ENCODE data around the gene ZNF28.

DNA sequence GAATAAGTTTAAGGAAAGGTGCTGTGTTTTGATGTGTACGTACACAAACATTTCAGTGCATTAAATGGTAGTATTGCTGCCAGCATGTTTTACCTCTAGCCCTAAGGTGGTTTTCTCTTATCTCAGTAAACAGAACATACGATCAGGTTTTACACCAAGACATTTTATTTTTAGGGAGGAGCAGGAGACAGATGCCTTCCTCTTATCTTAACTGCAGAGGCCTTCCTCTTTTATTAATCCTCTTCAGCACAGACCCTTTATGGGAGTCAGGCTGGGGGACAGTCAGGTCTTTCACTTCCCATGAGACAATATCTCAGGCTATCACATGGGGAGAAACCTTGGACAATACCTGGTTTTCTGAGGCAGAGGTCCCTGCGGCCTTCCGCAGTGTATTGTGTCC is 71.7 kb downstream of the ZNF28 start:
- TF ChIP-seq, protein P1, sequence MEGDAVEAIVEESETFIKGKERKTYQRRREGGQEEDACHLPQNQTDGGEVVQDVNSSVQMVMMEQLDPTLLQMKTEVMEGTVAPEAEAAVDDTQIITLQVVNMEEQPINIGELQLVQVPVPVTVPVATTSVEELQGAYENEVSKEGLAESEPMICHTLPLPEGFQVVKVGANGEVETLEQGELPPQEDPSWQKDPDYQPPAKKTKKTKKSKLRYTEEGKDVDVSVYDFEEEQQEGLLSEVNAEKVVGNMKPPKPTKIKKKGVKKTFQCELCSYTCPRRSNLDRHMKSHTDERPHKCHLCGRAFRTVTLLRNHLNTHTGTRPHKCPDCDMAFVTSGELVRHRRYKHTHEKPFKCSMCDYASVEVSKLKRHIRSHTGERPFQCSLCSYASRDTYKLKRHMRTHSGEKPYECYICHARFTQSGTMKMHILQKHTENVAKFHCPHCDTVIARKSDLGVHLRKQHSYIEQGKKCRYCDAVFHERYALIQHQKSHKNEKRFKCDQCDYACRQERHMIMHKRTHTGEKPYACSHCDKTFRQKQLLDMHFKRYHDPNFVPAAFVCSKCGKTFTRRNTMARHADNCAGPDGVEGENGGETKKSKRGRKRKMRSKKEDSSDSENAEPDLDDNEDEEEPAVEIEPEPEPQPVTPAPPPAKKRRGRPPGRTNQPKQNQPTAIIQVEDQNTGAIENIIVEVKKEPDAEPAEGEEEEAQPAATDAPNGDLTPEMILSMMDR (IDR thresholded peaks at IDR 0.05): no peak
- TF ChIP-seq JUND (IDR thresholded peaks at IDR 0.05) (no peak), POLR2AphosphoS5 (IDR thresholded peaks at IDR 0.05; ENCODE audit: low read depth, low read length) (no peak), YY1 (IDR thresholded peaks at IDR 0.05; ENCODE audit: low read depth) (no peak), SIN3A (IDR thresholded peaks at IDR 0.05; ENCODE audit: borderline replicate concordance, low read depth, low read length) (no peak), RFX5 (IDR thresholded peaks at IDR 0.05; ENCODE audit: low read length) (no peak), TCF12 (IDR thresholded peaks at IDR 0.05) (no peak), GATA2 (CRISPR knock-in tag; IDR thresholded peaks at IDR 0.05) (no peak), RXRA (IDR thresholded peaks at IDR 0.05; ENCODE audit: borderline replicate concordance, low read depth) (no peak), EP300 (IDR thresholded peaks at IDR 0.05; ENCODE audit: borderline replicate concordance in 1 of 2, low read depth in 1 of 2, low read length in 1 of 2) (no peak)
- TF ChIP-seq, protein P2, sequence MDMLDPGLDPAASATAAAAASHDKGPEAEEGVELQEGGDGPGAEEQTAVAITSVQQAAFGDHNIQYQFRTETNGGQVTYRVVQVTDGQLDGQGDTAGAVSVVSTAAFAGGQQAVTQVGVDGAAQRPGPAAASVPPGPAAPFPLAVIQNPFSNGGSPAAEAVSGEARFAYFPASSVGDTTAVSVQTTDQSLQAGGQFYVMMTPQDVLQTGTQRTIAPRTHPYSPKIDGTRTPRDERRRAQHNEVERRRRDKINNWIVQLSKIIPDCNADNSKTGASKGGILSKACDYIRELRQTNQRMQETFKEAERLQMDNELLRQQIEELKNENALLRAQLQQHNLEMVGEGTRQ (IDR thresholded peaks at IDR 0.05; ENCODE audit: borderline replicate concordance, low read depth, low read length): no peak
- TF ChIP-seq, protein P3, sequence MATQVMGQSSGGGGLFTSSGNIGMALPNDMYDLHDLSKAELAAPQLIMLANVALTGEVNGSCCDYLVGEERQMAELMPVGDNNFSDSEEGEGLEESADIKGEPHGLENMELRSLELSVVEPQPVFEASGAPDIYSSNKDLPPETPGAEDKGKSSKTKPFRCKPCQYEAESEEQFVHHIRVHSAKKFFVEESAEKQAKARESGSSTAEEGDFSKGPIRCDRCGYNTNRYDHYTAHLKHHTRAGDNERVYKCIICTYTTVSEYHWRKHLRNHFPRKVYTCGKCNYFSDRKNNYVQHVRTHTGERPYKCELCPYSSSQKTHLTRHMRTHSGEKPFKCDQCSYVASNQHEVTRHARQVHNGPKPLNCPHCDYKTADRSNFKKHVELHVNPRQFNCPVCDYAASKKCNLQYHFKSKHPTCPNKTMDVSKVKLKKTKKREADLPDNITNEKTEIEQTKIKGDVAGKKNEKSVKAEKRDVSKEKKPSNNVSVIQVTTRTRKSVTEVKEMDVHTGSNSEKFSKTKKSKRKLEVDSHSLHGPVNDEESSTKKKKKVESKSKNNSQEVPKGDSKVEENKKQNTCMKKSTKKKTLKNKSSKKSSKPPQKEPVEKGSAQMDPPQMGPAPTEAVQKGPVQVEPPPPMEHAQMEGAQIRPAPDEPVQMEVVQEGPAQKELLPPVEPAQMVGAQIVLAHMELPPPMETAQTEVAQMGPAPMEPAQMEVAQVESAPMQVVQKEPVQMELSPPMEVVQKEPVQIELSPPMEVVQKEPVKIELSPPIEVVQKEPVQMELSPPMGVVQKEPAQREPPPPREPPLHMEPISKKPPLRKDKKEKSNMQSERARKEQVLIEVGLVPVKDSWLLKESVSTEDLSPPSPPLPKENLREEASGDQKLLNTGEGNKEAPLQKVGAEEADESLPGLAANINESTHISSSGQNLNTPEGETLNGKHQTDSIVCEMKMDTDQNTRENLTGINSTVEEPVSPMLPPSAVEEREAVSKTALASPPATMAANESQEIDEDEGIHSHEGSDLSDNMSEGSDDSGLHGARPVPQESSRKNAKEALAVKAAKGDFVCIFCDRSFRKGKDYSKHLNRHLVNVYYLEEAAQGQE (IDR thresholded peaks at IDR 0.05; ENCODE audit: low read depth, low read length): no peak

Data from SK-N-SH (cell line).